ENCODE results near the gene RPL27. TPM values are rescaled to one million over a fixed set of nuclear protein-coding genes. Genes with fewer than 3 reads are reported as not detected.
A peak's percentile ranks its signal among the peaks of the same experiment; 100 is the strongest.

The RPL27 gene
- total RNA-seq, 2 experiments from 2014 or later: 1,552 to 1,589 TPM

DNA sequence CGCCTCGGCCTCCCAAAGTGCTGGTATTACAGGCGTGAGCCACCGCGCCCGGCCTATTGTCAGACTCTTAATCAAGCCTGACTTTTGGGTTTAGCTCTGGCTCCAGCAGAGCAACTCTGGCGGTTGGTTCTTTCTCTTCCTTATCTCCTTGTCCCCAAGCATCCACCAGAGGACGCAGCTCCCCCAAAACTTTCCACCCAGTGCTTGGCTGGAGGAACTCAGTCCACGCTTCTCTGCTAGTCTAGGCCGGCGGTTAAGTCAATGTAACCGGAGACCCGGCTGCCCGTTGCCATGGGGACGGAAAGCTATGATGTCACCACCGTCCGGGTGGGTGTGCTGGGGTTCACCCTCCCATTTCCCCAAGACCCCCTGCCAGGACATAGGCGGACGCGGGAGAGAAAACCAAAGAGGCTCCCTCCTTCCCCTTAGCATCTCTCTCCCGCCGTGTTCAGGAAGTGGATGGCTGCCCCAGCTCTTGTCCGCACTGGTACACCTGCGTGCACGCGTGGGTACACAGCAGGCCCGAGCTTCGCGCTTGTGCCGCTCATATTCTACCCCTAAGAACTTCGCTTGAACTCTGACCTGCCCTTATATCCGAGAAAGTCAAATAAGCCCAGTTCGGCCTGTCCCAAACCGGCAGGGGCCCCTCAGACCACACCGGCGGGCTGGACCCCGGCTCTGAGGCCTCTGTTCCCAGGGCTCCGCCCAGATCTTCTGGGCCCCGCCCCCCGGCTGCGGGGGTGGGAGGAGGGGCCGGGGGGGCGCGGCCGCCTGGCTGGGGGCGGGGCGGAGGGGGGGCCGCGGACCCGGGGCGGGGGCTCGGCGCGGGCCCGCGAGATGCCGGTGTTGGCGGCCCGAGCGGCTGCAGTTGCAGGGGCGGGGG, 26.4 kb downstream of the RPL27 start, which contains the start of gene RND2:
Gene RND2 (plus strand): TSS at position 825 of the 883 bp plus-strand sequence. CDS start 117 bp downstream, outside the sequence.
- ChIA-PET CTCF (interaction anchor here (0.6 to 1.7 kb wide), 14 partner anchors 10 to 598 kb away, joined by 3 to 10 read pairs (median 3); partner anchors contain the start of genes IFI35 and RPL27), POLR2A (interaction anchor here (0.7 to 1.7 kb wide), 5 partner anchors 12 to 291 kb away, joined by 3 to 13 read pairs (median 4); partner anchors contain the start of genes IFI35 and RPL27)
- Mint-ChIP-seq H3K4me3 (peak within 1 kb of the TSS; percentile 74), H3K27me3 (no peaks in the 10 kb centered on the region), H3K36me3 (no peaks in the 10 kb centered on the region), H3K4me1 (ENCODE audit: low read depth) (peaks cover 21% of the 10 kb centered on the region), H3K27ac (peak within 1 kb of the TSS; percentile 21), H3K9me3 (no peaks in the 10 kb centered on the region)
- DNase-seq: peak; percentile 88
- intact Hi-C loops (cut with micrococcal nuclease): loop anchor here (2.0 to 10.0 kb wide), 3 partner anchors 100 to 188 kb away; partner anchors contain the start of genes BRCA1, NBR1 and TMEM106A

DNA sequence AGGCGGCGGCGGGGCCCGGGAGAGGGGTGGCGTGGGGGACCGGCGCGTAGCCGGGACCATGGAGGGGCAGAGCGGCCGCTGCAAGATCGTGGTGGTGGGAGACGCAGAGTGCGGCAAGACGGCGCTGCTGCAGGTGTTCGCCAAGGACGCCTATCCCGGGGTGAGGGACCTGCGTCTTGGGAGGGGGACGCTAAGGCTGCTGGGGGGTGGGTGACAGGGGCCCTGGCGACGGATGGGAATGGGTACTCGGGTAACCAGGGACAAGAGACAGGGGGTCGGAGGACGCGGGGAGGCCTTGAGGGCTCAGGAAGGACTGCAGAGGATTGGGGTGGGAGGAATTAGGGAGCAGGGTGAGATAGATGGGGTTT, 27.1 kb downstream of the RPL27 start:
- intact Hi-C loops (cut with micrococcal nuclease): loop anchor here (2.0 to 10.0 kb wide), 2 partner anchors 100 to 146 kb away; partner anchors contain the start of genes BRCA1 and NBR1
- ChIA-PET CTCF (interaction anchor here (0.9 to 1.5 kb wide), 2 partner anchors 27 to 102 kb away, joined by 3 to 8 read pairs; partner anchors contain the start of gene RPL27), POLR2A (interaction anchor here (1.2 to 1.4 kb wide), 2 partner anchors 27 to 290 kb away, joined by 6 to 13 read pairs; partner anchors contain the start of gene RPL27)
- peak overlapping the region; percentile 18 for H3K27ac Mint-ChIP-seq
- peak overlapping the region; percentile 43 for H3K4me3 Mint-ChIP-seq
- peaks cover 15% of the 10 kb centered on the region for H3K4me1 Mint-ChIP-seq (ENCODE audit: low read depth)
- no peak for DNase-seq
- H3K9me3 Mint-ChIP-seq: no peaks in the 10 kb centered on the region
- no peaks in the 10 kb centered on the region for H3K27me3 Mint-ChIP-seq
- no peaks in the 10 kb centered on the region for H3K36me3 Mint-ChIP-seq

DNA sequence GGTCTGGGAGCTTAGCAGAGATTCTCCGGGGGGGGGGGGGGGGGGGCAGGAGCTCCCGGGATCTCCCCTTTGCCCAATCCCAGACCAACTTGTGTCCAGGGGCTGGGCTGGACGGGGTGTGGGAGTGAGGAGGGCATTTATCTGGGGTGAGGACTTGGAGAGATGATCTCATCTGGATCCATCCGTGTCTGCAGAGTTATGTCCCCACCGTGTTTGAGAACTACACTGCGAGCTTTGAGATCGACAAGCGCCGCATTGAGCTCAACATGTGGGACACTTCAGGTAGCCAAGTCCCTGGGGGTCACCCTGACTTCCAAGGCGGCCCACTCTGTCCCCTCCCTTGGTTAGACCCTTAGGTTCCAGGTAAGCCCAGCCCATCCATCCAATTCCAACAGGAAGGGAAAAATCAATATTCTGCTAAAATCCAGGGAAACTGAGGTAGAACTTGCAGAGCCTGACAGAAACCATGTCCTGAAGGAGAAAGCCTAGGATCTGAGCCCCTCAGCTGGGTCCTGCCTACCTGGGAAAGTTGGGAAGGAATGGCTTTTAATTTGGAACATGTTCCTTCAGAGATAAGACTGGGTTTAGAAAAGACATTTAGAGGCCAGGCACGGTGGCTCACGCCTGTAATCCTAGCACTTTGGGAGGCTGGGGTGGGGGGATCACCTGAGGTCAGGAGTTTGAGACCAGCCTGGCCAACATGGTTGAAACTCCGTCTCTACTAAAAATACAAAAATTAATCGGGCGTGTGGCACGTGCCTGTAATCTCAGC, 27.7 kb downstream of the RPL27 start:
- DNase-seq: no peak
- Mint-ChIP-seq H3K9me3 (no peaks in the 10 kb centered on the region), H3K27ac (no peak overlapping the region), H3K4me1 (ENCODE audit: low read depth) (peaks cover 13% of the 10 kb centered on the region), H3K27me3 (no peaks in the 10 kb centered on the region), H3K4me3 (no peak overlapping the region), H3K36me3 (no peaks in the 10 kb centered on the region)
- intact Hi-C loops (cut with micrococcal nuclease): loop anchor here (2.0 to 10.0 kb wide), 2 partner anchors 99 to 145 kb away; partner anchors contain the start of genes BRCA1 and NBR1
- ChIA-PET POLR2A (interaction anchor here (1.2 kb wide), 1 partner anchor 289 kb away, joined by 6 read pairs; no protein-coding TSS in a partner anchor), CTCF (no interaction called here)

DNA sequence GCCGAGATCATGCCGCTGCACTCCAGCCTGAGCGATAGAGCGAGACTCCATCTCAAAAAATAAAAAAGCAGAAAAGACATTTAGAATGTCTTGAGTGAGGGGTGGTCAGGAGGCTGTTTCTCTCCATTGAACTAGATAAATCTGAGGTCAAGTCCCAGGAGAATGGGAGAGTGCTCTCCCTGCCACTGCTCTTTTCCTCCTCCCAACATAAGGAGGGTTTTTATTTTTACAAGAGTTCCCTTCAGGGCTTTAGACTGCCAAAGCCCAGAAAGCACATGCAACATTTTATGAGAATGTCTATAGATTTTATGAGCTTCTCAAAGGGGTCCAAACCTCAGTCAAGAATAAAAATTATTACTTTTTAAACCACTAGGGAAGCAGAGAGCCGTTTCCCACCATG, 28.4 kb downstream of the RPL27 start:
- no peak overlapping the region for H3K4me3 Mint-ChIP-seq
- peaks cover 9% of the 10 kb centered on the region for H3K4me1 Mint-ChIP-seq (ENCODE audit: low read depth)
- intact Hi-C loops (cut with micrococcal nuclease): loop anchor here (10.0 kb wide), 1 partner anchor 98 kb away; the partner anchor contains the start of gene BRCA1
- no peaks in the 10 kb centered on the region for H3K27me3 Mint-ChIP-seq
- ChIA-PET CTCF (no interaction called here), POLR2A (interaction anchor here (0.9 to 1.2 kb wide), 2 partner anchors 9 to 289 kb away, joined by 3 to 6 read pairs; no protein-coding TSS in a partner anchor)
- no peak for DNase-seq
- no peaks in the 10 kb centered on the region for H3K36me3 Mint-ChIP-seq
- H3K27ac Mint-ChIP-seq: no peak overlapping the region
- no peaks in the 10 kb centered on the region for H3K9me3 Mint-ChIP-seq

- POLR2A ChIA-PET: interaction anchor here (0.9 kb wide), 1 partner anchor 10 kb away, joined by 3 read pairs; no protein-coding TSS in a partner anchor
- H3K36me3 Mint-ChIP-seq: no peaks in the 10 kb centered on the region
These were observed 29.1 kb downstream of the RPL27 start for GRCh38 chr17:43027091-43028032.

DNA sequence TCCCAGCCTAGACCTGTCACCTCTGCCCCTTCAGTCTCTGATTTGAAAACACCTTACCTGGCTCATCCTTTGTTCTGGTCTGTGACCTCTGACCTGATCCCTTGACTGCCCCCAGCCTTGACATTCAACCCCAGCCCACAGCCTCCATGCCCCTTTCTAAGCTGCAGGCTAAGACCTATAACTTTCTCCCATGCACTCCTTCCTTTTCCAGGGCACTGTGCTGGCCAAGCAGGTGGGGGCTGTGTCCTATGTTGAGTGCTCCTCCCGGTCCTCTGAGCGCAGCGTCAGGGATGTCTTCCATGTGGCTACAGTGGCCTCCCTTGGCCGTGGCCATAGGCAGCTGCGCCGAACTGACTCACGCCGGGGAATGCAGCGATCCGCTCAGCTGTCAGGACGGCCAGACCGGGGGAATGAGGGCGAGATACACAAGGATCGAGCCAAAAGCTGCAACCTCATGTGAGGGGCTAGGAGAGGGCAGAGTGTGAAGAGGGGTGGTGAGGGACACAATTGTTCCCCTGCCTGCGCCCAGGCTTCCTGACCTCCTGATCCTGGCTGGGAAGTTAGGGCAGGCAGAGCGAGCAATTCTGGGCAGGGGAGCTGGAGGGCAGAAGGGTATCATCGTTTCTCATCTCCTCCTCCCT, 30.1 kb downstream of the RPL27 start:
- Mint-ChIP-seq H3K4me3 (no peak overlapping the region), H3K27me3 (no peaks in the 10 kb centered on the region), H3K36me3 (no peaks in the 10 kb centered on the region), H3K4me1 (ENCODE audit: low read depth) (peaks cover 8% of the 10 kb centered on the region), H3K9me3 (no peaks in the 10 kb centered on the region), H3K27ac (no peak overlapping the region)
- POLR2A ChIA-PET: no interaction called here
- CTCF ChIA-PET: interaction anchor here (1.2 kb wide), 1 partner anchor 30 kb away, joined by 3 read pairs; the partner anchor contains the start of gene RPL27
- DNase-seq: no peak
- intact Hi-C loops (cut with micrococcal nuclease): loop anchor here (10.0 kb wide), 1 partner anchor 96 kb away; the partner anchor contains the start of gene BRCA1

More at GRCh38 chr17:43027091-43028032, 29.1 kb downstream of the RPL27 start:
- no peak for DNase-seq
- Mint-ChIP-seq H3K9me3 (no peaks in the 10 kb centered on the region), H3K27ac (no peak overlapping the region), H3K4me1 (ENCODE audit: low read depth) (peaks cover 8% of the 10 kb centered on the region), H3K27me3 (no peaks in the 10 kb centered on the region), H3K4me3 (no peak overlapping the region)
- intact Hi-C loops (cut with micrococcal nuclease): loop anchor here (10.0 kb wide), 1 partner anchor 97 kb away; the partner anchor contains the start of gene BRCA1
- CTCF ChIA-PET: no interaction called here

GRCh38 chr17:43030137-43030767, 32.0 kb downstream of the RPL27 start:
- Mint-ChIP-seq H3K9me3 (no peaks in the 10 kb centered on the region), H3K27ac (no peak overlapping the region), H3K4me3 (no peak overlapping the region), H3K36me3 (no peaks in the 10 kb centered on the region), H3K4me1 (ENCODE audit: low read depth) (no peaks in the 10 kb centered on the region), H3K27me3 (no peaks in the 10 kb centered on the region)
- CTCF ChIA-PET: no interaction called here
- POLR2A ChIA-PET: no interaction called here
- intact Hi-C loops (cut with micrococcal nuclease): no loop called here
- no peak for DNase-seq

- Mint-ChIP-seq H3K4me3 (no peak overlapping the region), H3K9me3 (no peaks in the 10 kb centered on the region), H3K27ac (no peak overlapping the region), H3K36me3 (no peaks in the 10 kb centered on the region), H3K27me3 (no peaks in the 10 kb centered on the region), H3K4me1 (ENCODE audit: low read depth) (no peaks in the 10 kb centered on the region)
- POLR2A ChIA-PET: interaction anchor here (1.1 kb wide), 1 partner anchor 34 kb away, joined by 3 read pairs; the partner anchor contains the start of gene RPL27
- intact Hi-C loops (cut with micrococcal nuclease): no loop called here
- CTCF ChIA-PET: no interaction called here
- DNase-seq: no peak
These were observed 33.4 kb downstream of the RPL27 start for GRCh38 chr17:43031666-43032065.

- no peaks in the 10 kb centered on the region for H3K27me3 Mint-ChIP-seq
- ChIA-PET POLR2A (no interaction called here), CTCF (no interaction called here)
- no peaks in the 10 kb centered on the region for H3K9me3 Mint-ChIP-seq
- DNase-seq: no peak
- no peaks in the 10 kb centered on the region for H3K4me1 Mint-ChIP-seq (ENCODE audit: low read depth)
- intact Hi-C loops (cut with micrococcal nuclease): no loop called here
- no peaks in the 10 kb centered on the region for H3K36me3 Mint-ChIP-seq
- no peak overlapping the region for H3K4me3 Mint-ChIP-seq
- no peak overlapping the region for H3K27ac Mint-ChIP-seq
These were observed 36.0 kb downstream of the RPL27 start for GRCh38 chr17:43033948-43034881.

Measured in activated CD4-positive, alpha-beta memory T cell treated with anti-CD3 and anti-CD28 coated beads for 36 hours (primary cell).